ENCODE data around the gene VNN1.
"Not testable (repeated sequence)": the region's sequence is repeated elsewhere in the genome, so short reads cannot be mapped to it uniquely, and the experiment has no call there.

The VNN1 gene

DNA sequence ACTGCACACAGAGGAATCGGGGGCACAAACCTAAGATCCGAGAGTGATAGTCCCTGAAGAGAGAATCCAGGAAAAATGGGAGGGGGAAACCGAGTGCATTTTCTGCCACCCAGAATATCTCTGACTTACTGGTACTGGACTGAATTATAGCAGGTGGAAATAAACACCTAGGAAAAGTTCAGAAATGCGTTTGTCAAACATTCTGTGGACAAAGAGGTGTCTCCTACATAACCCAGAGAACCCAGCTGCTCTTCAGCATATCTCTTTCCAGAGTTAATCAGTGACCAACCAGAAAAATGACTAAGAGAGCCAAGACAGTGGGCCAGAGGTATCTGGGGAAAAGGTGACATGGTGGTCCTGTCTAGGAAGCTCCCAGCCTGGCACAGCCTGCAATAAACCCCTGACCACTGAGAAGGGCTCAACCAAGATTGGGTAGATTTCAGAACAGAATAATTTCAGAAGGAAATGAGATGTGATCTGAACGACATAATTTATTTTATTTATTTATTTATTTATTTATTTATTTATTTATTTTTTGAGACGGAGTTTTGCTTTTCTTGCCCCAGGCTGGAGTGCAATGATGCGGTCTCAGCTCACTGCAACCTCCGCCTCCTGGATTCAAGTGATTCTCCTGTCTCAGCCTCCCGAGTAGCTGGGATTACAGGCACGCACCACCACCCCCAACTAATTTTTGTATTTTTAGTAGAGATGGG lies 6.0 kb upstream of the VNN1 start:
- DNase-seq = no peak

DNA sequence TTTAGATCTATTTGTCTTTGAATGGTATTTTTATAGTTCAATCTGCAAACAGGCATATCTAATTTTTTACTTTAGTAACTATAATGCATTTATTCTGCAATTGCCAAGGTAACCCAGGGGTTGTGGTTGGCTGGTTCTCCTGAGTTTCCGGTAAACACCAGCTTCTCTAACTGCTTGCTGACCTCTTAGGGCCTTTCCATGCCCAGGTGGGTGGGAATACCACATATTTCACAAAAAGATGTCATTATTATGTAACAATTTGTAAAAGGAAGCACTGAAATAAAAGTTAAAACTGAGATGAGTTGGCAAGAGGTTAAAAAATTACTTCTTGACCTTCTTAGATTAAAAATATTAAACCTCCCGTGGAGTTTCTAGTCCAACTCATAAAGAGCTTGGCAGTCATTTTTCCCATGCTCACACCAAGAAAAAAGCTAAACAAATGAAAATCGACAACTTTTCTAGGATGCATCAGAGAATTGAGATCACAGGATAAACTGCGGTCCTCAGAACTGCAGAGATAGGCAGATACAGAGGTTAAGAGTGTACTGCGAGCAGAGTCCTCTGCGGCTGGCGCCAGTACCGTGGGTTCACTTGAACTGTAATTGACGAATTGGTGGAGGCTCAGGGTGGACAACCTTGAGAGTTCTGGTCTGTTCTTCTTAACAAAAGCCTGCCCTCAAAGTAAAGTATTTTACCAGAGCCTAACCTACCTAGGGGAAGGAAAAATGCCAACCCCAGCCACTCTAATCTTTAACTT lies 2.2 kb upstream of the VNN1 start:
- DNase-seq = no peak

DNA sequence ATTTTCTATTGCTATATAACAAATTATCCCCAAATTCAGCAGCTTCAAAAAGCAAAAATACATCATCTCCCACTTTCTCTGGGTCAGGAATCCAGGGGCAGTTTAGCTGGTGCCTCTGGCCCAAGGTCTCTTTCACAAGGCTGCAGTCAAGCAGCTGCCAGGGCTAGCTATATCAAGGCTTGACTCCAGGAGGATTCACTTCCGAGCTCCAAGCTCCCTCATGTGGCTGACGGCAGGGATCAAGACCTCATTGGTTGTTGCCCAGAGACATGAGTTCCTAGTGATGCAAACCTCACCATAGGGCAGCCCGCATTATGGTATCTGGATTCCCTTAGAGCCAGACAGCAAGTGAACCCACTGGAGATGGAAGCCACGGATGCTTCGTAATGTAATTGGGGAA lies 1.3 kb upstream of the VNN1 start:
- DNase-seq = peak; percentile 82

DNA sequence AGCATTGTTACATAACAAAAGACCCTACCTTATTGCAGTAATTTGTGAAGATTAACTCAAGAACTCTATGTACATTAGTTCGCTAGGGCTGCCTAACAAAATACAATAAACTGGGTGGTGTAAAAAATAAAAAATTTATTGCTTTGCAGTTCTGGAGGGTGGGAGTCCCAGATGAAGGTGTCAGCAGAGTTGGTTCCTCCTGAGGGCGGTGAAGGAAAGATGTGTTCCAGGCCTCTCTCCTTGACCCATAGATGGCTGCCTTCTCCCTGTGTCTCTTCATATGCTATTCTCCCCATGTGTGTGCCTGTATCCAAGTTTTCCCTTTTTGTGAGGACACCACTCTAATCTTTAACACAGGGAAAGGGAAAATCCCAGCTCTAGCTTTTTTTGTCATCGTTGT lies 305 bp upstream of the VNN1 start:
- no peak for DNase-seq

DNA sequence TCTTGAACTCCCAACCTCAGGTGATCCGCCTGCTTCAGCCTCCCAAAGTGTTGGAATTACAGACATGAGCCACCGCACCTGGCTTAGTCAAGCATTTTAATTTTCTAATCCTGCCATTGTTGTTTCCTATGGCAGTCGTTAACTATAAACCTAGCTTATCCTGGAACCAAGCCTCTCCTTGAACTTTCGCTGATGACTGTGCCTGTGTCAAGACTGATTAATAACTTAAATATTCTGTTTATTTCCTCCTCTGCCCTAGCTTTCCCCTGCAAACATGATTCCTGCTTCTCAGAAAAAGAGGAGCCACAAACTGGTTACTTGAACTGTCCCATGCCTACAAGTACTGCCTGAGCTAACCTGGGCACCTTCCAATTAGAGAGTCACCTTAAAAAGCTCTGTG lies 1.5 kb downstream of the VNN1 start:
- DNase-seq = peak; percentile 67

DNA sequence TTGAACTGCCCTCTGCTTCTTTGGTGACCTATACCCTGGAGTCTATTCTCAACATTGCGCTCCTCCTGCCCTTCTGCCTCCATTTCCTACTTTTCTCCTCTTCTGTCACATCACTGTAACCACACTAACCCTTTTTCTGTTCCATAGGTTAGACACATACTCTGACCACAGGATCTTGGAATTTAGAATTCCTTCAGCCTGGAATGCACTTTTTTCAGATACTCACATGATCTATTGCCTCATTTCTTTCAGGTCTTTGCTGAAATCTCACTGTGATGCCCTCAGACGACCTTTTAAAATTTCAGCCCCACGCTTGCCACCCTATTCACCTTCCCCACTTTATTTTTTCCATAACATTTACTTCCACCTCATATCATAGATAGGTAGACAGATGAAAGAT lies 5.1 kb downstream of the VNN1 start:
- peak; percentile 70 for DNase-seq

DNA sequence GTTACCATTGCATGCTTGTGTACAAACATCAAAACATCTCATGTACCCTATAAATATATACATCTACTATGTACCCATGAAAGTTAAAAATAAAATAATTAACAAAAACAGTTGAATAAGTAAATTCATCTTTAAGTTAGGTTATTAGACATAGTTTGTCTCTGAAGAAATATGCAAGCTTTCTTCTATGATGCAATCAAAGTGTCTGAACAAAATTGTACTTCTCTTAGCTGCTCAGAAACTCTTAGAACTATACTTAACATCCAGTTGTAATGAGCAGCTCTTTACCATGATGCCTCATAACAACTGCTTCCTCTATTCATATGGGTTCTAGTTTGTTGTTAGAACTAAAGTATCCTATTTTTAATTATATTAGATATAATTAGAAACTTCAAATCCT lies 5.9 kb downstream of the VNN1 start:
- DNase-seq = no peak

DNA sequence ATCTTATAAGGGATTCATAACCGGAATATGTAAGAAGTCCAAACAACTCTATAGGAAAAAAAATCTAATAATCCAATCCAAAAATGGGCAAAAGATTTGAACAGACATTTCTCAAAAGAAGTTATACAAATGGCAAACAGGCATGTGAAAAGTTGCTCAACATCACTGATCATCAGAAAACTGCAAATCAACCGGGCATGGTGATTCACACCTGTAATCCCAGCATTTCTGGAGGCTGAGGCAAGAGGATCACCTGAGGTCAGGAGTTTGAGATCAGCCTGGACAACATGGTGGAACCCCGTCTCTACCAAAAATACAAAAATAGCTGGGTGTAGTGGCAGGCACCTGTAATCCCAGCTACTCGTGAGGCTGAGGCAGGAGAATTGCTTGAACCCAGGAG lies 7.1 kb downstream of the VNN1 start:
- DNase-seq = not testable (repeated sequence)

DNA sequence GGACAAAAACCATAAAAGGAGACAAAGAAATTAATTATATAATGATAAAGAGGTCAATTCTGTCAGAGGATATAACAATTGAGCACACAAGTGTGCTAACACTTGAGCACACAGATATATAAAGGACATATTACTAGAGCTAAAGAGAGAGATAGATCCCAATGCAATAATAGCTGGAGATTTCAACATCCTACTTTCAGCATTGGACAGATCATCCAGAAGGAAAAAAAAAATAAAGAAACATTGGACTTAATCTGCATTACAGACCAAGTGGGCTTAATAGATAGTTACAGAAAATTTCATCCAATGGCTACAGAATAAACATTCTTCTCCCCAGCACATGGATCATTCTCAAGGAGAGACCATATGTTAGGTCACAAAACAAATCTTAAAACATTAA lies 9.9 kb downstream of the VNN1 start:
- no peak for DNase-seq

DNA sequence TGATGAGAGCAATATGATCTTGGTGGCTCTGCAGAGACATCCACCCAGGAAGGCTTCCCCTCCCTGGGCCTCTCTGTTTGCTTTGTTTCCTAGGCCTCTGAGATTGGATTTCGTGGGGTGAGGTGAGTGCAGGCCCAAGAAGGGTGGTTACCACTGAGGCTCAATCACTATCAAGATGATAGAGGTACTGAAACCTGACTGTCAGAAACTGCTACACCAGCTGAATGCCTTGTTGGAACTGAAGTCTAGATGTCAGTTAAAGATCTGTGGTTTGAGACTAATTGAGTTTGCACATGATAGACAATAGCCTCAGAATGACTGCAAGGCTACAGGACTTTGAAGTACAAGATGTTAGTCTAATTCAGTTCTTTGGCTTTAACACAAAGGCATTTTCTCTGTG lies 15.2 kb downstream of the VNN1 start:
- DNase-seq = no peak

DNA sequence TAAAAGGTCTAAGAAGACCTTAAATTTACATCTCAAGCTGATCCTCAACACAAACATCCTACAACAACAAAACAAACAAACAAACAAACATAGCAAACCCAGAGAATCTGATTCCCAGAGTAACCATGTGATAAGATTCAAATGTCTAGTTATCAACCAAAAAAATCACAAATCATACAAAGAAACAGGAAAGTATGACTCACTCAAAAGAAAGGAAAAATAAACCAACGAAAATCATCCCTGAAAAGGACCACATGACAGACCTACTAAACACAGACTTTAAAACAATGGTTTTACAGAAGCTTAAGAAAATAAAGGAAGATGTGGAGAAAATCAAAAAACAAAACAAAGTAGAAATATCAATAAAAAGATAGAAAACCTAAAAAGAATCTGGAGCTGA lies 18.1 kb downstream of the VNN1 start:
- no peak for DNase-seq

DNA sequence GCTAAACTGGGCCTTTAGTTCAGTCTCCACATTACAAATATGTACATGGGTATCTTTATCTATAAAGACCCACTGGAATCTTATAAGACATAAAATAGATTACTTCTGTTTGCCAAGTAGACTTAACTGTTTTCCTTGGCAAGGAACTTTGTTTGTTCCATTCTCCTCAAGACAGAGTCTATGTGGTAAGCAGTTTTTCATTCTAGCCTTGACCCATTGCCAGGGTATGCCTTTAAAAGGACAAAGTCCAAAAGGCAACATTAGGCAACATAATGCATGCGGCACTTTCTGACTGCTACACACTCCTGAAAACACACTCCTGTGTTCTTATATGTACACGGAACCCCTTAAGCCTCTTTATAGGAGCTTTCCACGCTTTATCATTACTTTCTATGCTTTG lies 20.4 kb downstream of the VNN1 start:
- DNase-seq = no peak

DNA sequence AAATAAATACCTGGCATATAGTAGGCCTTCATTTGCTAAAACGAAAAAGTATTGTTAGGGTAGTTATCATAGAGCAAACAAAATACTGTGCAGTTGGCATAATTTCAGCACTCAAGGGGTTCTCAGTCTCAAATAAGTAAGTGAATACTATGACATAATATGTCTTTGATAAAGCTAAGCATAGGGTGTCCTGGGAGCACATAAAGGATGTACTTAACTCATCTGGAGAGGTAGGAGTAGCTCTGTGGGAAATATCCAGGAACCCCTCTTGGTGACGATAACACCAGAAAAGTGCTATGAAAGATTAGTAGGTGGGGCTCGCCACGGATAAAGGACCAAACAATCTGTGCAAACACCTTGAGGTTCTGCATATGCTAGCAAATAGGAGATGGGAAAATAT lies 23.2 kb downstream of the VNN1 start:
- no peak for DNase-seq

DNA sequence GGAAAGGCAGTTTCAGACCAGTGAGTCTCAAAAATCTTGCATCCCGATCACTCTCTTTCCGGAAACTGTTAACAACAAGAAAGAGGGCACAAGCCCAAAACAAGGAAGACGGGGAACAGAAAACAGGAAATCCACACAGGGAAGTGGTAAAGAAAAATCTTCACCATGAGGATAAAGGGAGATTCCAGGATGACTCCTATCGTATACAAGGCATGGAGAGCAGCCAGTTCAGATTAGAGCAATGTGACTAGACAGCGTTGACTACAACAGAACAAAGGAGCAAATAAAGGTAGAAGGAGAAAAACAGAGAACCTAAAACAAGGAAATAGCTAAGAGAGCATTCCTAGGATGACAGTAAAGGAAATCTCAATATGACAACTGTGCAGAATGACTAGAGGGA lies 26.5 kb downstream of the VNN1 start:
- DNase-seq = peak; percentile 89

DNA sequence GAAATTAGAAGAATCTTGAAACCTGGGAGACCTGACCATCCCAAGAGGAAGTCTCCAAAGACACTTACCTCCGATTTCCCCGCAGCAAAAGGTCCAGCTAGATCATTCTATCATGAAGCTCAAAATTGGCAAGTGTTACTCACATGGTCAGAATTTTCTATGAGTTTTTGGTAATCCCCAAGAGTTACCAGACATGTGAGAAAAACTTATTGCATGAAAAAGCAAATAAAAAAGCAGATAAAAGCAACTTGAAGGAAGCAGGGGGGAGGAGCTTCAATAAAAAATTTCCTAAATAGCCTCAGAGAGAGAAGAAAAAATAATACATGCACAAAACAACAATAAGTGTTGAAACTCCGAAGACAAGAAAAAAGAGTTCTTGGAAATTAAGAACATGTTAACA lies 27.3 kb downstream of the VNN1 start:
- no peak for DNase-seq

DNA sequence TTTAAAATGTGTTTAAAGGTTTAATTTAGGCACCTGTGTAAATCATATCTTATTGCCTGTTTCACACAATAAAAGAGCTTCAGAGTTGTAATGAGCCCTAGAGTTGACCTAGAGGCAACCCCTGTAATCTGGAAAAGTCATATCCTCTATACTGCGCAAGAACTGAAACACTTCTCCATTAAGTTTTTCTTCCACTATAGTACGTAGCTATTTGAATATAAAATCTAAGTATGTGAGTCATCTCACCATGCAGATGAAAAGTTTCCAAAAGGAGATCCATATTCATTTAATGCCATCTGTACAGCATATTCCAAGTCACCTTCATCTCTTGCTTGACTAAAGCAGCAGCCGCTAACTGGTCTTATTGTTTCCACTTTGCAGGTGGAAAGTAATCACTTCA lies 28.8 kb downstream of the VNN1 start:
- no peak for DNase-seq

DNA sequence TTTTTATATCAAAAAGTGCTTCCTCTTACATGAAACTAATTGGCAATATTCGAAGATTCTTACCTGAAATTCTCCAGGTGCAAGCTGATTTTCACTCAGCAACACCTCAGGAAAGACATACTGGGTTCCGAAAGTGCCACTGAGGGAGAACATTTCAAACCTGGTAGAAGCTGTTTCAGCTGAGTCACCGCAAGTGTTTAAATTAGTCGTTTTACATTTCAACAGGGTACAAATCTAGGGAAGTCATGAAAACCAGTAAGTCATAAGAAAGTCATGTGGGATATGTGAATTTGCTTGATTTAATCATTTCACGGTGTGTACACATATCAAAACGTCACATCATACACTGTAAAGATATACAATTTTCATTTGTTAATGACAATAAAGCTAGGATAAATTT lies 29.6 kb downstream of the VNN1 start:
- DNase-seq = peak; percentile 28

DNA sequence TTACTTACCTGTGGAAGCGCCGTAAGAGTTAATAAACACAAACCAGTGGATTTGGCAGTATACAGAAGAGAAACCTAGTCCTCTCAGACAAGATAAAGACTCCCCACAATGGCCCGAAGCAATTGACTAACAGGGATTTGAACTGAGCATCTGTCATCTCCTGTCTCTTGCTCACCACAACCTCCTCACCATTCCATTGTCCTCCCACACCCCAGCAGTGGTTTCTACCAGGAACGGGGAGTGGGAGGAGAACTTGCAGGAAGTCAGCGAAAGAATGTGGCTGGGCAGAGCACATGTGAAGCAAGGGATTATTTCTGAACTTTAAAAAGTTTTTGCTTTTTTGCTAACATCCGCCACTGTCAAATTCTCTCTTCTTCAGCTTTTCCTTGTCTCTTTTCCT lies 30.3 kb downstream of the VNN1 start:
- peak; percentile 99 for DNase-seq

DNA sequence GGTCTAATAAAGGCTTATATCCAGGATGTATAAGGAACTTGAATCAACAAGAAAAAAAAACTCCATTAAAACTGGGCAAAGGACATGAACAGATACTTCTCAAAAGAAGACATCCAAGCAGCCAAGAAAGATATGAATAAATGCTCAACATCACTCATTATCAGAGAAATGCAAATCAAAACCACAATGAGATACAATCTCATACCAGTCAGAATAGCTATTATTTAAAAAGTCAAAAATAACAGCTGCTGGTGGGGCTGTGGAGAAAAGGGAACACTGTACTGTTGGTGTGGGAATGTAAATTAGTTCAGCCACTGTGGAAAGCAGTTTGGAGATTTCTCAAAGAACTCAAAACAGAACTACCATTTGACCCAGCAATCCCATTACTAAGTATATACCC lies 34.8 kb downstream of the VNN1 start:
- DNase-seq = peak; percentile 13

DNA sequence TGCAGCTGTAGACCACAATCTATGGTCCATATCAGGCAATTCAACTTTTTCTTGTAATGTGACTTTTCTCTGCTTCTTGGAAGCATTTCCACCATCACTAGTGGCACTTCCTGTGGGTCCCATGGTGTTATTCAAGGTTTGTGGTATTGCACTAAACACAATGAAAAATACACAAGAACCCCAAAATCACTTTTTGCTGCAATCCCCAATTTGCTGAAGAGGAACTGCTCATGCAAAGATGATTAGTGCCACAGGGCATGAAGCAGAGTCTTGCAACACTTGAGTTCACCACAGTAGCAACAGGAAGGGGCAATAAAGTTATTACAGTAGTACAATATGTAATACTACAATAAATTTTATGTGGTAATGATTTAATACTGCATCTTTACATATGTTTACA lies 38.1 kb downstream of the VNN1 start:
- DNase-seq = no peak

DNA sequence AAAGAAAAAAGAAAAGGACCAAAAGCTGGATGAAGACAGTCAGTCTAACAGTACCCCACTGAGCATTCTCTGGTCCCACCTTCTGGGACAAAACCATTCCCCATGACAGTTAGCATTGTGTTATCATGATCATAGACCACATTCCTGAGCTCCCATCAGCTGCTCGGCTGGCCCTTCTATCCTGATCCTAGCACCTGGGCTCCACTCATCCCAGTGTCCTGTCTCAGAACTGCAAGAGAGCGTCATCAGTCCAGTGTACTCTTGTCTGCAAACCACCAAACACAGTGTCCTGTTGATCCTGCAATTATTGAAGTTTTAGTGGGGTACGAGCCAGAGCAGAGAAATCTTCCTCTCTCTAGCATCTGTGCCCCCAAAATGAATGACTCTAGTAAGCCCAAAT lies 38.9 kb downstream of the VNN1 start:
- DNase-seq = no peak

DNA sequence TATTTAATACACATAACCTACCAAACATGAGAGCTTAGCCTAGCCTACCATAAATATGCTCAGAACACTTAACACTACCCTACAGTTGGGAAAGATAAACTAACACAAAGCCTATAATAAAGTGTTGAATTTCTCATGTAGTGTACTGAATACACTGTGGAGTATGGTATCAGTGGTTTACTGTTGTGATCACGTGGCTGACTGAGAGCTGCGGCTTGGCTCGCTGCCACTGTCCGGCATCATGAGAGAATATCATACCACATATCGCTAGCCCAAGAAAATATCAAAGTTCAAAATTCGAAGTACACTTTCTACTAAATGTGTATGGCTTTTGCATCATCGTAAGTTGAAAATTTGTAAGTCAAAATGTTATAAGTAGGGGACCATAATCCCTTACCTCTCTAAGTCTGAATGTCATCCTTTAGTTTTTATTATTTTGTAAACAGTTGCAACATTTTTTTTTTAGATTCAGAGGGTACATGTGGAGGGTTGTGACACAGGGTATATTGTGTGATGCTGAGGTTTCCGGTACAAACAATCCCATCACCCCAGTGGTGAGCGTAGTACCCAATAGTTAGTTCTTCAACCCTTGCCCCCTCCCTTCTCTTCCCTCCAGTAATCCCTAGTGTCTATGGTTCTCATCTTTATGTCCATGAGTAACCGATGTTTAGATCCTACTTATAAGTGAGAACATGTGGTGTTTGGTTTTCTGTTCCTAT lies 40.3 kb downstream of the VNN1 start:
- DNase-seq = no peak

DNA sequence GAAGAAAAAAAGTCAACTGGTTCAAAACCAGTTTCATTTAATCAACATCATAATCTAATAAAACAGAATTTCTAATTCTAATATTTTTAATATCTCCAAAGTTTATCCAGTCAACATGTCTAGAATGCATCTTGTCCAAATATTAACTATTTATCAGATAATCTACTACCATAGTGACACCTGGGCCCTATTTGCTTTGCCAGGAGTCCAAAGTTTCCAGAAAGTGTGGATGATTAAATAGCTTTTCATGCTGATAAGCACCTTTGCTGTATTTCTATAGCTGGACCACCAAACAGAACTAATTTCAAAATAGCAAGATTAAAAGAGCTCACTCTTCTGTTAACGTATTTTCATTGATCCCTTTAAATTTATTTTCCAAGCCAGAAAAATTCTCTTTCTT lies 42.6 kb downstream of the VNN1 start:
- DNase-seq = no peak

DNA sequence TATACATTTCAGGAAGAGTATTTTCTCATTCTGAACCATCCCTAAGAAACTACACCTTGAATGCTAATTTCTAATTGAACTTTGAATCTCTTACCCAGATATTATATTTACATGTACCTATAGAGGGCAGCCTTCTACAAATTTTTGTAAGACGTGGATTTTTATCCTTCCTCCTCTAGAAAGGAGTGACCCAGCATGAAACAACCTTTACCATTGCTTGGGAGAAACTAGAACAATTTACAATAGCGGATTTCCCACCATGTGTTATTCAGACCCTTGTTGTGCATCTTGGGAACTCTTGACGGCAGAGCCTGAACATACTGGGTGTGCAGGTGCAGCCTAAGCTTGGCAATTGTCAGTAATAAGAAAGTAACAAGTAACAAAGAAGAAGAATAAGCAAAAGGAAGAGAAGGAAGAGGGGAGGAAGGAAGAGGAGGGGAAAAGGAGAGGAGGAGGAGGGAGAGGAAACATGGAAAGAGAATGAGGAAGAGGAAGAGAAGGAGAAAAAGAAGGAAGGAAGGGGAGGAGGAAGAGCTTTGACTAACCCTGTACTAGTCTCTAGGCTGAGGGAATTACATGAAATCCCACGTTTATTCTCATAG lies 44.1 kb downstream of the VNN1 start:
- DNase-seq = peak; percentile 37
